GM21529 (cell line): Measurements from ENCODE around the gene EML6.
A peak's percentile ranks its signal among the peaks of the same experiment; 100 is the strongest.

ENCODE experiments used
- ATAC-seq: cut with Tn5 transposase; IDR thresholded peaks from one replicate; pipeline ENCODE4 v1.9.1; 2021; ENCODE audit not compliant: unreplicated experiment

EML6 gene

DNA sequence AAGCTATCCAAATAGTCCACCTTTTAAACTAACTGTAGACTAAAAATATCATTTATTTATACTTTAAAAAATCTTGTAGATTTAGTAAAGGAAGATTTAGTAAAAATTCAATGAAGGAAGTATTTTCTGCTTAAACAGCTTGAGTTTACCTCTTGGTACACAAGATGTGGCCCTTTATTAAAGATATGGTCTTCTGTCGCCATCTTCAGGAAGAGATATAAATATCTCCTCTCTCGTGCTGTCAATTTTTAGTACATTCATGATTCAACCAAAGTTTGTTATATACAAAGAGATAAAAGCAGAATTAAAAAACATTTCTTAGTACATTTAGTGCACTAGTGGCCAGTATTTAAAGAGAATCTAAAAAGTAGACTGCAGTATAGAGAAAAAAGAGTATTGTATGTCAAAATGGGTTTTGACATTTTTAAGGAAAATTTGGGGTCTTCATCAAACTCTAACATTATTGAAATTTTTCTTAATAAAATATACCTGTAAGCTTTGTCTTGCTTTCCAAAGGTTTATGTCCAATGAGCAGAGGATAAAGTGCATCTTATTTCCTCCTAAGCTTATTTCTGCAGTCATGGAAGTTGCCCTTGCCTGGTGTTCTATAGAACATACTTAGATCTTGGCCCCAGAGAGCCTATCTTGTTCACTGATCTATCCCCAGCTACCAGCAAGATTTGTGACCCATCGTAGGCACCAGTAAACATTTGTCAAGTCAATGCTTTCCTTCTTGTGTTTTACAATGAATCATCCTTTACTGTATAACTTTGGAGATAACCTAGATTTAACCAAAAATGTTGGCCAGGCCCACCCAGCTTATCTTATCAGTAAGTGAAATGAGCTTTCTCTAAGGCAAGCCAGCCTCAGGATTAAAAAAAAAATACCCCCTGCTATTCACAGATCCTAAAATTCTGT is 18.5 kb upstream of the EML6 start:
- ATAC-seq: no peak

DNA sequence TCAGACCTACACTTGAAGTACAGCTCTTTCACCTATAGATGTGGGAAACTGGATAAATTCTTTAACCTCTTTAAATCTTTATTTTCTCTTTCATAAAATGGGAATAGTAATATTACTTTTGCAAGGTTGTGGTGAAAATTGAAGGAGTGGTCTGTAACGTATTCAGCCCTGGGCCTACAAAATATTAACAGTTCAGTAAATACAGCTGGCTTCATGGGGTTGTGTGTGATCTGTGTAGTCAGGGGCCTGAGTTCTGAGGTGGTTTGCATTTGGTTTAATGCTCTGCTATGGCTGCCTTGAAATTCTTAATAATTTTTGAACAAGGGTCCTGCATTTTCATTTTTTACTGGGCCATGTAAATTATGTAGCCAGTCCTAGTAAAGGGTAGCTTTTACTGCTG is 16.8 kb upstream of the EML6 start:
- no peak for ATAC-seq

DNA sequence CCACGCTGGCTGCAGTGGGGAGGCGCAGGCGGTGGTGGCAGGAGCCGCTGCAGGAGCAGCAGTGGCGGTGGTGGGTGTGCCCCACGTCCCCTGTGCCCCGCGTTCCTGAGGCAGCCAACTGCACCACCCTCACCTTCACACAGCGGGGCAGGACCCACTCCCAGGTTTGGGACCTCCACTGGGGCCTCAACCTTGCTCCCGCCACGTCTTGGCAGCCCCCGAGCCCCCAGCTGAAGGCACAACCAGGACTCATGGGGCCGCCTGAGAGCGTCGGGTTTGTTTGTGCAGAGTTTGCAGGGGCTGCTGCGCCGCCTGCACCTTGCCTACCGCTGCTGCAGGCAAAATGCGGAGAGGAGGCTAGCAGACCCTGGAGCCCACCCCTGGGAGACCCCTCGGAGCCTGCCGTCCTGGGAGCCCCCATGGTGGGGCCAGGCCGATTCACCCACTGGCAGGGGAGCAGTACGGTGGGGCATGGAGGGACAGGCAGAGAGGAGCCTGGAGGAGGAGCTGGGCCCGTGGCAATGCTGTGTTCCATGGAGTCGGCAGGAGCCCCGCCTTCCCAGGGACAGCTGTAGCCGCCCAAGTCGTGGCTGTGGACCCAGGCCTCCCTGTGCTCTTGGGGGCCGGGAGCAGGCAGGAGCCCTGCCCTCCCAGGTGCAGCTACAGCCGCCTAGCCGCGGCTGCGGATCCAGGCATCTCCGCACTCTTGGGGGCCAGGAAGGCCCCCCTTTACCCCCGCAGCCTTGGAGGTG is 14.7 kb upstream of the EML6 start:
- no peak for ATAC-seq

DNA sequence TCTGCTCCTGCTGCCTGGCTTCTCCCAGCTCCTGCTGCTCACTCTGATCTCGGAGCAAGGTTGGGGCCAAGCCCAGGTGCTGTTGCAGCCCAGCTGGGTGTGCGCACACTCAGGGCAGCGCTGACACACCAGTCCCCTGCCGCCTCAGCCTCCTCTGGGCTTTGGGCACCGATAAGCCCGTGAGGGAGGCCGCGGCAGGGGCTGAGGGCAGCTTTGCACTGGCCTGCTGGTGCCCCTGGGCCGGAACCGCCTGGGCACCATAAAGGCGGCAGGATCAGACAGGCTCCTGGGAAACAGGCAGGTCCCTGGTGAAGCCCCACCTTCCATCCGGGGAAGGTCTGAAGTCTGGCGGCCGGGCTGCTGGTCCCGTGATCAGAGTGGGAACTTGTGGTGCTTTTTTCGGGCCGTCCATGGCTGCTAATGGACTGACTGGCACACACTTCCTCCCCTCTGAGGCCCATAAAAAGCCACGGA is 14.1 kb upstream of the EML6 start:
- ATAC-seq: no peak

DNA sequence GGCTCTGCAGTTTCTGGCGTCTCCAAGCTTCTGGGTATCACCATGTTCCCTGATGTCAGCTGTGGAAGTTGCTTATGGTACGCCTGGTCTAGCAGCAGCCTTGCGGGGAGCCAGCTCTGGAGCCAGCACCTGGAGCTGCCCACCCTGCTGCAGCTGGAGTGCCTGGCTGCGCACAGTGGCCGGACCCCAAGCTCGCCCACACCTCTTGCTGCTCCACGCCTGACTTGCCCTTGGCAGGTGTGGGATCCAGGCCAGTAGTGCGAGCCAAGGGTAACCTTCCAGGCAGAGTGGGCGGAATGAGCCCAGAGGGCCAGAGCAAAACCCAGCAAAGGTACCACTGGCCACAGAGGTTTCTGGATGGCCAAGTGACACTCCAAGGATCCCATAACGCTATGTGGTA is 13.2 kb upstream of the EML6 start:
- no peak for ATAC-seq

DNA sequence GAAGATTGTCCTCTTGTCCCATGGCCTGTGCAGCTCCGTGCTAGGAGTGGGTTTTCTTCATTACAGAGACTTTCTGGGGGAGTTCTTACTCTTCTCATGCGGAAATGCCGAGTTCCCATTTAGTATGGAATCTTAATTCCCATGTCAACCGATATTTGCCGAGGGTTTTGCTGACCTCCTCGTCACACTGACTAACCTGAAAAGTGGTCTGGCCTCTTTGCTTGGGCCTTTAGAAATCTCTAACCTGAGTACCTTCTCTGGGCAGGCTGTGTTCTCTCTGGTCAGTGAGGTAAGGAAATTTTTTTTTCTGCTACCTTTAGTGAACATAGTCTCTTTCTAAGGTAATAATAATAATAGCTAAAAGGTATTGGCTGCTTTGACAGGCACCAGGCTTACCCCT is 10.9 kb upstream of the EML6 start:
- ATAC-seq: no peak

DNA sequence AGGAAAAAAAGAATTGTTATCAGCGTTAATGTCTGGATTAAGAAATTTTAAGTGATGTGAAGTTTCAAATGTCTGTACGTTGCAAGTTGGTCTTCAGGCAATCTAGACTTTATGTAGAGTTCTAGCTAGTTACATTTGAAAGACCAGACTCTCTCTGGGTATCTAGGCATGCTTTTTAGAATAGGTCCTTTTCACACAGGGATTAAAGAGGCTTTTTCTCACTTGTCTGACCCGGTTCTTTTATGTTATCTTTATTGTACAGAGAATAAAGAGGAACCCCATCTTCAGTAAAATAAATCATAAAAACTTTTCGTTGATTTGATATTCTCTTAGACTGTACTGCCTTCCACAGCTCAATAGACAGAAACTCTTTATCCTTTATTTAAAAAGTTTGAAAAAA is 8.5 kb upstream of the EML6 start:
- ATAC-seq: no peak

DNA sequence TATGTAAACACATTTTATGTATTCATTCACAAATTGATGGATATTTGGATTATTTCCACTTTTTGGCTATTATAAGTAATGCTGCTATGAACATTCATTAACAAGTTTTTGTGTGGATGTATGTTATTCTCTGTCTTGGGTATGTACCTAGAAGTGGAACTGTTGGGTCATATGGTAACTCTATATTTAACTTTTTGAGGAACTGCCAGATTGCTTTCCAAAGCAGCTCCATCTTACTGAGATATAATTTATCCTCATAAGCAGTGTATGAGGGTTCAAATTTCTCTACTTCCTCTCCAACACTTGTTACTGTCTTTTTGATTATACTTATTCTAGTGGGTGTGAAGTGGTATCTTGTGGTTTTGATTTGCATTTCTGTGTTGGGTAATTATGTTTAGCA is 7.1 kb upstream of the EML6 start:
- ATAC-seq: no peak

GRCh38 chr2:54720563-54720962 is 2.9 kb upstream of the EML6 start:
- no peak for ATAC-seq

- ATAC-seq: no peak
Measured at GRCh38 chr2:54722641-54723040, 821 bp upstream of the EML6 start.

- ATAC-seq: peak; percentile 3
Measured at GRCh38 chr2:54723996-54724559, 616 bp downstream of the EML6 start.

DNA sequence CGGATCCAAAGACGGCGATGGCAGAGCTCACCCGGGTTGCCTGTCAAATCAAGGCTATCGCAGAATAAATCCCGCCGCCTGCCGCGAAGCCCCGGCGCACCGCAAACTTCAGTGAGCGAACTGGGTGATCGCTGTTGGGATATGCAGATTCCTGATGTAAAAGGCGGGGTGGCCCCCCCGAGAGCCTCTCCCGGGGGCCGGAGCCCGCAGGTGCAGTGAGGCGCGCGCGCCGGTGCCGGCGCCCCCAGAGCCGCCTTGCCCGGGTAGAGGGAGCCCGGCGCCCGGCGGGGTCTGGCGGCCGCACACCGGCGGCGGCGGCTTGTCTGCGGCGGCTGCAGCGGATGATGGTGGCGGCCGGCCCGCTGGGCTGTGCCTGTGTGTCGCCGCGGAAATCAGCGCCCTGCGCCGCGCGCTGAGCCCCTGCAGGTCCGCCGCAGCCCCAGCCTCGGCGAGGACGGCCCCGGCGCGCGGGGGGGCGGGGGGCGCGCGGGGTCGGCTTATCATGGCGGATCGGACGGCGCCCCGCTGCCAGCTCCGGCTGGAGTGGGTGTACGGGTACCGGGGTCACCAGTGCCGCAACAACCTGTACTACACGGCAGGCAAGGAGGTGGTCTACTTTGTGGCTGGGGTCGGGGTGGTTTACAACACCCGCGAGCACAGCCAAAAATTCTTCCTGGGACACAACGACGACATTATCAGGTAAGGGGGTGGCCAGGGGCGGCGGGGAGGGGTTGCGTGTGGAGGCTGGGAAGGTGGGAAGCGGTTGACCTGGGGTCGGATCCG is 1.3 kb downstream of the EML6 start:
- ATAC-seq: no peak

DNA sequence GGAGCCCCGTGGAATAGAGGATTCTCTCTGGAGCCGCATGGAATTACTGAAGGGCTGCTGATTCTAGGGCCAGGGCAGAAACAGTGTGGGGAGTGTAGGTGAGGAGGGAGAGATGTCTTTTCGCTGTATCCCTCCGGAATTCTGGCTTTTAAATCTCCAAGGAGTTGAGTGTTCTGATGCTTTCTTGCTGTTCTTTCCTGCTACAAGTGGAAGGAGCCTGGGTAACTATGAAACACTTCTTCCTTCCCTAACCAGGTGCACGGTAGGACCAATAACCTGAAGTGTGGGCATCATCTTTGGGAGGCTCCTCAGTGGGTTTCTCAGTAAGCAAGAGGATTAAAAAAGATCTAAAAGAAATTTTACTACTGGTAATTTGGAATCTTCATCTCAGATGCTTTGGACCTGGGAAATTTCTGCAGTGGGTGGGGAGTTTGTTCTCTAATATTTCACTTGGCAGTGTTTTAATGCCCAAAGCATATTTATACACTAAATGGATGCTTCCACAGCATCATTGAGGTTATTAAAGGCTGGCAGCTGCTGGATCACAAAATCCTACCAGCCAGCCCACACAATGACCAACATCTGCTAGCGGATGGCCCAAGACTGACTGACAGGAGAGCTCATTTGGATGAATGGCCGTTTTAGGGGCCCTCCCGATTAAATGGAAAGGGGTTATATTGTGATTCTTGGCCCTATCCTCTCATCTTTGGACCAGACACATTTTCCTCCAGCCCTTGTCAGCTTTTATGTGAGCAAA is 2.1 kb downstream of the EML6 start:
- no peak for ATAC-seq

DNA sequence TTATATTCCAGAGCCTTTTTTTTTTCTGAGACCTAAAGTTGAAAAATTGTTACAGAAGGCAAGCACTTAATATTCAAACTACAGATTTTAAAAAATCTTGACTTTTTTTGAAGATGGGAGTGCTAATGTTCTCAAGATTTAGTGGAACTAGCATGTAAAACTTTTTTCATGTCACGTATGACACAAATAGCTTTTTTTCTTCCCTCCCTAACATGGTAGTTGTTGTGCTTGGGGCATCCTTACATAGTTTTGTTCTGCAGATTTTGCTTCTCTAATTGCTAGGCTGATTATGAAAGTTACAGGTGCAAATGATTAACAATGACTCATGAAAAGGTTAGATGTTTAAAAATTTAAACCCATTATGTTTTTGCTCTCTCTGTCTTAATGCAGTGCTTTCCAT is 3.0 kb downstream of the EML6 start:
- ATAC-seq: no peak

DNA sequence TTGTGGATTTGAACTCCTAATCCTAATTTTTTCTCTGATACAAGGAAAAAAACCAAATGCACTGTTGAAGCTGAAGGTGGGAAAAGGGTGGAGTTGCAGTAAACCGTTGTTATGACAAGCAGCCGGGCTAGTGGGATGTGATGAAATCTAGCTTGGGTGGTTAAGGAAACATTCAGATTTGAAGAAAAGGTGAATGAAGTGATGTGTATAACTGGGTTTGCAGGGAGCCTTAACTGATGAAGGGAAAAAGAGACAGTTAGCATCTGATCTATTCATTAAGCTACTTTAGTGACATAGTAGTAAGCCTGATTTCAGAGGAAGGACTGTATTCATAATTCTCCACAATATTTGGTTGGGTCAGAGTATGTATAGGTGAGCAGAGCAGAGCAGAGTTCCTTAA is 3.5 kb downstream of the EML6 start:
- no peak for ATAC-seq

GRCh38 chr2:54728669-54729120 is 5.2 kb downstream of the EML6 start:
- no peak for ATAC-seq

DNA sequence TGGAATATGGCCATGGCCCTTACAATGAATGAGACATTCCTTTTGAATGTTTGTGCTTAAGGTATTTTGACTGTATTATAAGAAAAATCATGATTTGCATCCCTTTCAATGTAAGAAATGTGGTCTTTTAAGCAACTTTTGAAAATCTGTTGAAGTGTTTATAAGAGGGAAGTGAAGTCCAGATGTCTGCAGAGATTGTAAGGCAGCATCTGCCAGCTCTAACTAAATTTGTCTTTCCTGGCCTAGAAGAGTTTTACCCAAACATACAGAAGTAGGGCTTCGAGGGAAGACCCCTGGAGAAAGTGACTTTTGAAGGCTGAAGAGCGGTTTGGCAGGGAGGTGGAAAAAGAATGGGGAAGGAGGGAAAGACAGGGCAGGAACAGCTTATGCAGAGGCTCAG is 12.2 kb downstream of the EML6 start:
- ATAC-seq: no peak

- no peak for ATAC-seq
Measured at GRCh38 chr2:54738281-54738680, 14.8 kb downstream of the EML6 start.

DNA sequence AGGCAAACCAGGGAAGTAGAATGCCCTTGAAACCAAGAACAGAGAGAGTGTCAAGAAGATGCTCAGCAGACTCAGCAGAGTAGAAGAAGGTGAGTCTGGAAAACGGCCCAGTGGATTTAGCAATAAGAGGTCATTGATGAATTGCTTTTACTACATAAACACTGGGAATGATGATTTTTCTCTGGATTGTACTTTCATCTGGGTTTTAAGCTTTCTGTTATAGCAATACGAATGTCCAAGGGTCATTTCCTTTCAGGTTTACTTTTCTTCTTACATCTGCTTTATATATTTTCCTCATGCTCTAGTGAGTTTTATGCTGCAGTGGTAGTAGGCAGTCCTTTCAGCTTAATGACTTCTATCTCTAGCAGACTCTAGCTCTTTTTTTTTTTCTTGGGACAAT is 16.9 kb downstream of the EML6 start:
- ATAC-seq: no peak

DNA sequence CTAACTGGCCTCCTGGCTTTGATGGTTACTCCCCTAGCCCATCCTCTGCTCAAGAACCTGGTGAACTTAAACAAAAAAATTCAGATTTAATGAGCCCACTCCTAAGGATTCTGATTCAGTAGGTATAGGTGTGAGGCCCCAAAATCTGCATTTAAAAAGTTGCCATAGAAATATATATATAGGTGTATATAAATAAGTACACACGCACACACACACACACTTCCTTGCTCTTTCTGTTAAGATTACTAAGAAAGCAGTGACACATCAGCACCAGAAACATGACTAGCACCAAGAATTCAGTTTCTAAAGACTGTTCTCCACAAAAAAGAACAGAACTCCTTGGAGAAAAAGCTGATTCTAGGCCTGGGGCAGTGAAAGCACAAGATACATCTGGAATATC is 17.8 kb downstream of the EML6 start:
- no peak for ATAC-seq
